SU-DHL-6 (cell line): ENCODE measurements around the gene GPATCH8.

Experiments
- EZH2phosphoT487 ChIP-seq: fragments of 200-600 bp; sonication (generic), shearing (Covaris generic); conservative IDR thresholded peaks from 2 replicates; pipeline ENCODE4 v1.6.1; 2018; ENCODE audit warnings: mild to moderate bottlenecking, antibody characterized with exemption, low read length, moderate library complexity, mixed read lengths
- TF ChIP-seq, protein P1 (sequence below): fragments of 200-600 bp; sonication (generic); IDR thresholded peaks from one replicate; pipeline ENCODE4 v1.5.1; 2017; ENCODE audit warnings: antibody characterized with exemption, mild to moderate bottlenecking, low read length, moderate library complexity; ENCODE audit not compliant: insufficient read depth, poor library complexity, severe bottlenecking

DNA sequence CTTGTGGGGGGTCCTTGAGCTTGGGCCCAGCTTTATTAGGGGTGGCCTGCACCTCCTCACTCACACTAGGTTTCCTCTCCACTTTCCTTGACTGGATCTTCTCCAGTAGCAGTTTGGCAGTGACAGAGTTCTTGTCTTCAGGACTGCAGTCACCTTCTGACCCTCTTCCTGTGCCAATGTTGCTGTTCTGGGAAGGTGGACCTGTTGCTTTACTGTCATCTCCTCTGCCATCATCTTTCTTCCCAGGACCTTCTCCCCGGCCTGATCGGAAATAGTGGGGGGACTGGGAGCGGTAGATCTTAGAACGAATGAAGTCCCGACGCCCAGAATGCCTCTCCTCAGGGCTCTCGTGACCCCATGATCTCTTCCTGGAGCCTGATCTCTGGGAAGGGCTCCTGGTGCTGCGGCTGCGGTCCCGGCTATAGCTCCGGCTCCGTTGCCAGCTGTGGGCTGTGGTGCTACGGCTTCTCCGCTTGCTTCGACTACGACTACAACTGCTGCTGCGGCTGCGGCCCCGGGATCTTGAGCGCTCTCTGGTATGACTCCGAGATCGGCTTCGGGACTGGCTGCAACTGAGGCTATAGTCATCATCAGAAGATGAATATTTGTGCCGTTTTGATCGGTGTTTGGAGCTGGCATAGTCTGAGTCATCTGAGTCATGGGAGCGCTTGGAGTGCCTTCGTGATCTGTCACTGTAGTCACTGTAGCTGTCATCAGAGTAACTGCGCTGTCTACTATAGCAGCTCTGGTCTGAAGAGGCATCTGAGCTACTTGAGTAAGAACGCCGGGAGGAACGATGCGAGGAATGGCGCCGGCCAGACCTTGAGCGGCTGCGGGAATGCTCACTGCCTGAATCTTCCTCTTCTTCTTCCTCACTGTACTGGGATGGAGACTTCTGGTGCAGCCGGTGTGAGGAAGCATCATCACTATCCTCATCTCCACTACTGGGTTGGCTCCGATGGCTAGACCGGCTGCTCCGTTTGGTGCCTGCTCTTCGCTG lies 104.2 kb downstream of the GPATCH8 start:
- no peak for TF ChIP-seq EZH2phosphoT487
- TF ChIP-seq, protein P1, sequence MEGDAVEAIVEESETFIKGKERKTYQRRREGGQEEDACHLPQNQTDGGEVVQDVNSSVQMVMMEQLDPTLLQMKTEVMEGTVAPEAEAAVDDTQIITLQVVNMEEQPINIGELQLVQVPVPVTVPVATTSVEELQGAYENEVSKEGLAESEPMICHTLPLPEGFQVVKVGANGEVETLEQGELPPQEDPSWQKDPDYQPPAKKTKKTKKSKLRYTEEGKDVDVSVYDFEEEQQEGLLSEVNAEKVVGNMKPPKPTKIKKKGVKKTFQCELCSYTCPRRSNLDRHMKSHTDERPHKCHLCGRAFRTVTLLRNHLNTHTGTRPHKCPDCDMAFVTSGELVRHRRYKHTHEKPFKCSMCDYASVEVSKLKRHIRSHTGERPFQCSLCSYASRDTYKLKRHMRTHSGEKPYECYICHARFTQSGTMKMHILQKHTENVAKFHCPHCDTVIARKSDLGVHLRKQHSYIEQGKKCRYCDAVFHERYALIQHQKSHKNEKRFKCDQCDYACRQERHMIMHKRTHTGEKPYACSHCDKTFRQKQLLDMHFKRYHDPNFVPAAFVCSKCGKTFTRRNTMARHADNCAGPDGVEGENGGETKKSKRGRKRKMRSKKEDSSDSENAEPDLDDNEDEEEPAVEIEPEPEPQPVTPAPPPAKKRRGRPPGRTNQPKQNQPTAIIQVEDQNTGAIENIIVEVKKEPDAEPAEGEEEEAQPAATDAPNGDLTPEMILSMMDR, result no peak
